Testis (tissue), 3 donors: ENCODE data around the gene CFL1. TPM values are rescaled to one million over a fixed set of nuclear protein-coding genes. Genes with fewer than 3 reads are reported as not detected.

Source experiments
- DNase-seq: peaks from one replicate; pipeline ENCODE4 v3.0.0-alpha.2; 2019
- H3K27ac ChIP-seq, 2 donors: fragments of 200-600 bp; sonication (generic); one replicate each; pipeline ENCODE4 v1.5.1; 2019
- H3K27me3 ChIP-seq: fragments of 200-600 bp; sonication (generic); one replicate; pipeline ENCODE4 v1.5.1; 2019
- H3K36me3 ChIP-seq: fragments of 200-600 bp; sonication (generic); one replicate; pipeline ENCODE4 v1.5.1; 2017; ENCODE audit warnings: low read depth; ENCODE audit errors: missing control alignments
- H3K4me1 ChIP-seq: fragments of 200-600 bp; sonication (generic); one replicate; pipeline ENCODE4 v1.5.1; 2019
- H3K4me3 ChIP-seq, 2 donors: fragments of 200-600 bp; sonication (generic); one replicate each; pipeline ENCODE4 v1.5.1; 2017 to 2019
- H3K9me3 ChIP-seq: fragments of 200-600 bp; sonication (generic); one replicate; pipeline ENCODE4 v1.5.1; 2017
- POLR2A ChIP-seq: fragments of 450-650 bp; IDR thresholded peaks from one replicate; pipeline ENCODE4 v1.6.1; 2017; ENCODE audit warnings: antibody characterized with exemption, mild to moderate bottlenecking, moderate library complexity
- WGBS, 2 donors: methylation state at CpG; one replicate each; pipeline ENCODE4 v1.1.5; 2018; 5-methylcytosine and 5-hydroxymethylcytosine counted together
- intact Hi-C: fragments of 100-400 bp; cut with DNase I; formaldehyde crosslinking; loops from one replicate; pipeline ENCODE4 v1.15.1; 2023; ENCODE audit warnings: low total_unique reads
- polyA plus RNA-seq: library from polyadenylated mRNA; stranded (reverse); fragments of 350-450 nt; fragmentation: Illumina TruSeq; extraction: RNeasy Lipid Tissue Mini Kit (QIAGEN cat#74804); gene quantifications from one replicate; pipeline ENCODE4 v1.2.3, GENCODE V29; 2014; ENCODE audit warnings: low read depth, low replicate concordance; ENCODE audit not compliant: insufficient read depth
- total RNA-seq, 2 donors: library from RNA; depleted of rRNA; stranded (reverse); fragments of >200 nt; gene quantifications; one replicate each; pipeline ENCODE4 v1.2.3, GENCODE V29; 2016
- TF ChIP-seq, protein P1 (sequence below), 3 experiments: fragments of 450-650 bp in 2 of 3; fragments of 200-600 bp in 1 of 3; sonication (generic) in 1 of 3; IDR thresholded peaks; one replicate each; pipeline ENCODE4 v1.5.1; 2016 to 2019; ENCODE audit warnings: antibody characterized with exemption in 3 of 3, mild to moderate bottlenecking in 2 of 3, moderate library complexity in 1 of 3

Gene CFL1
- total and polyA plus RNA-seq, 3 donors from 2014 or later, result 522 to 647 (median 570) TPM

- DNase-seq, result no peak
- H3K4me1 ChIP-seq, result no peaks in the 10 kb centered on the region
- H3K9me3 ChIP-seq, result no peaks in the 10 kb centered on the region
- intact Hi-C loops, result loop anchor here (10.0 kb wide), 1 partner anchor 104 kb away; no protein-coding TSS in a partner anchor
- H3K27ac ChIP-seq, result no peak overlapping the region
- H3K4me3 ChIP-seq, result no peak overlapping the region
- TF ChIP-seq, protein P1, sequence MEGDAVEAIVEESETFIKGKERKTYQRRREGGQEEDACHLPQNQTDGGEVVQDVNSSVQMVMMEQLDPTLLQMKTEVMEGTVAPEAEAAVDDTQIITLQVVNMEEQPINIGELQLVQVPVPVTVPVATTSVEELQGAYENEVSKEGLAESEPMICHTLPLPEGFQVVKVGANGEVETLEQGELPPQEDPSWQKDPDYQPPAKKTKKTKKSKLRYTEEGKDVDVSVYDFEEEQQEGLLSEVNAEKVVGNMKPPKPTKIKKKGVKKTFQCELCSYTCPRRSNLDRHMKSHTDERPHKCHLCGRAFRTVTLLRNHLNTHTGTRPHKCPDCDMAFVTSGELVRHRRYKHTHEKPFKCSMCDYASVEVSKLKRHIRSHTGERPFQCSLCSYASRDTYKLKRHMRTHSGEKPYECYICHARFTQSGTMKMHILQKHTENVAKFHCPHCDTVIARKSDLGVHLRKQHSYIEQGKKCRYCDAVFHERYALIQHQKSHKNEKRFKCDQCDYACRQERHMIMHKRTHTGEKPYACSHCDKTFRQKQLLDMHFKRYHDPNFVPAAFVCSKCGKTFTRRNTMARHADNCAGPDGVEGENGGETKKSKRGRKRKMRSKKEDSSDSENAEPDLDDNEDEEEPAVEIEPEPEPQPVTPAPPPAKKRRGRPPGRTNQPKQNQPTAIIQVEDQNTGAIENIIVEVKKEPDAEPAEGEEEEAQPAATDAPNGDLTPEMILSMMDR (IDR thresholded peaks at IDR 0.05), result no peak
- no peak for TF ChIP-seq POLR2A
- WGBS, 2 donors, result 71 to 87% methylated on average over 5 to 7 of the region's 7 CpGs
- H3K36me3 ChIP-seq, result no peaks in the 10 kb centered on the region
- H3K27me3 ChIP-seq, result no peaks in the 10 kb centered on the region
Observed at GRCh38 chr11:65880844-65881421, 23.0 kb upstream of the CFL1 start.

DNA sequence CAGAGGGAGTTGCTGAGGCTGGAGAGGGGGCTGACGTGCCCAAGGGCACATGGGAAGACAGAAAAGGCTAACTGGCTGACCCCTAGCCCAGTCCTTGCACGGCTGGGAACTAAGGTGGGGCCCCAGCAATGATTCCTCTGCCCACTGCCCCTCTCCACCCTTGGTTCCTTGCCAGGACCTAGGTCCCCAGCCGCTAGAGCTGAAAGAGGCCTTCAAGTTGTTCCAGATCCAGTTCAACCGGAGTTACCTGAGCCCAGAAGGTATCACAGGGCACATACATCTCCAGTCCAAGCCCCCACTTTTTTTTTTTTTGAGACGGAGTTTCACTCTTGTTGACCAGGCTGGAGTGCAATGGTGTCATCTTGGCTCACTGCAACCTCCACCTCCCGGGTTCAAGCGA lies 22.0 kb upstream of the CFL1 start:
- no peak for TF ChIP-seq POLR2A
- TF ChIP-seq, protein P1 (IDR thresholded peaks at IDR 0.05), result no peak
- intact Hi-C loops, result loop anchor here (10.0 kb wide), 1 partner anchor 105 kb away; no protein-coding TSS in a partner anchor
- Histone ChIP-seq H3K27me3 (no peaks in the 10 kb centered on the region), H3K9me3 (no peaks in the 10 kb centered on the region), H3K4me3 (no peak overlapping the region), H3K36me3 (no peaks in the 10 kb centered on the region), H3K4me1 (no peaks in the 10 kb centered on the region), H3K27ac (no peak overlapping the region)
- 82 to 83% methylated on average over 7 of the region's 7 CpGs for WGBS, 2 donors
- DNase-seq, result no peak

DNA sequence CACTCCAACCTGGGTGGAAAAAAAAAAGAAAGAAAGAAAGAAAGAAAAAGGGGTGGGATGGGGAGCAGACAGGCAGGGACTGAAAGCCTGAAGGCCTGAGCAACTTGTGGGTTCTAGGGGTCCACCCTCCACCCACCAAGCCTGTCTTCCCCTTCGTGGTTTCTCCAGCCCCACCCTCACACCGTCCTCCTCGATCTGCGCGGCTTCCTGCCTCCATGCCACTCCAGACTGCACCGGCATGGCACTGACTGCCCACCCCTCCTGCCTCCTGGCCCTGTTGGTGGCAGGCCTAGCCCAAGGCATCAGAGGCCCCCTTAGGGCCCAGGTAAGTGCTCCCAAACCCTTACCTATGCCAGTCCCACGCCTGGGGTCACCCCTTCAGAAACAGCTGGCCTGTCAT lies 21.6 kb upstream of the CFL1 start, which contains the start of gene CTSW:
Gene CTSW (plus strand): TSS at position 221 of the 400 bp plus-strand sequence. CDS start 18 bp downstream, at position 239.
- Histone ChIP-seq H3K4me3 (no peak within 1 kb of the TSS), H3K27ac (no peak within 1 kb of the TSS), H3K9me3 (no peaks in the 10 kb centered on the region), H3K4me1 (no peaks in the 10 kb centered on the region), H3K36me3 (no peaks in the 10 kb centered on the region), H3K27me3 (no peaks in the 10 kb centered on the region)
- 60 to 80% methylated on average over 7 of the region's 7 CpGs for WGBS, 2 donors
- DNase-seq, result no peak
- intact Hi-C loops, result loop anchor here (10.0 kb wide), 1 partner anchor 105 kb away; no protein-coding TSS in a partner anchor
- TF ChIP-seq, protein P1 (IDR thresholded peaks at IDR 0.05), result no peak
- TF ChIP-seq POLR2A, result no peak

DNA sequence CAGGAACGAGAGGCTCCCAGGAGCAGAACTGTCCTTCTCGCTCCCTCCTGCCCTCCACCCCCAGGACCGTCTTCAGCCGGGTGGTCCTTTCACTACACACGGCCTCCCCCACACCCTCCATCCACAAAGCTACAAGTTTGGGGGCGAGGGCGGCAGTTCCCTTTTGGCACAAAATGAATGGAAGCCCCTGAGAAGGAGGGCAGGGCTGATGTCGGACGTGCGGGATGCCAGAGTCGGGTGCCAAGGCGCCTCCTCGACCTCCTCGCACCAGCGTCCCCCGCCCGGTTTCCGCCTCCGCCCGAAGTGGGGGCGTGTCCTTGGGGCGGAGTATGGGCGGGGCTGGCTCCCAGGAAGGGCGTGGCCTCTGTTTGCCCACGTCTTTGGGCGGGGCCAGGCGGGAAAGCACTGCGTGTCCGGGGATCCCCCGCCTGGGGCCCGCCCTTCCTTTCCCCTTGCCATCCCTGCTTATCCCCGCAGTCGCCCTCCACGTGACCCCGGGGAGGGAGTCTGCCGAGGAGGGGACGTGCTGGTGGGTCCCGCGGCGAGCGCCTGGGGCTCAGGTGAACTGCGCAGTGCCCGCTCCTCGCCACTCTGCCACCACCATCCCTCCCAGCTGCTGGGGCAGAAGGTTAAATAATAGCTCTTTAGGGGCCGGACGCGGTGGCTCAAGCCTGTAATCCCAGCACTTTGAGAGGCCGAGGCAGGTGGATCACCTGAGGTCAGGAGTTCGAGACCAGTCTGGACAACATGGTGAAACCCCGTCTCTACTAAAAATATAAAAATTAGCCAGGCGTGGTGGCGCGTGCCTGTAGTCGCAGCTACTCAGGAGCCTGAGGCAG lies 15.6 kb upstream of the CFL1 start:
- DNase-seq, result peak; percentile 96
- 6 to 14% methylated on average over 13 to 53 of the region's 54 CpGs for WGBS, 2 donors
- Histone ChIP-seq H3K36me3 (no peaks in the 10 kb centered on the region), H3K27me3 (no peaks in the 10 kb centered on the region), H3K9me3 (no peaks in the 10 kb centered on the region), H3K27ac (peak overlapping the region; percentile 41 to 93), H3K4me3 (peak overlapping the region; percentile 58 to 59), H3K4me1 (peaks cover 14% of the 10 kb centered on the region)
- TF ChIP-seq POLR2A, result peak; percentile 78
- TF ChIP-seq, protein P1 (IDR thresholded peaks at IDR 0.05), result no peak
- intact Hi-C loops, result no loop called here
